BLaER1 treated with 17β-estradiol and CSF1 and Interleukin-3, amounts not matched to agents 10 nM and 100 nM (cell line): ENCODE data around the gene SUCLA2.

Experiments
- H3K27ac ChIP-seq, 11 experiments: shearing (Covaris generic); formaldehyde crosslinking; 2 replicates each; pipeline ENCODE4 v1.8.1; 2022
- H3K27me3 ChIP-seq, 11 experiments: shearing (Covaris generic); formaldehyde crosslinking; 2 replicates each; pipeline ENCODE4 v1.8.1; 2022
- H3K36me3 ChIP-seq, 11 experiments: shearing (Covaris generic); formaldehyde crosslinking; 2 replicates each; pipeline ENCODE4 v1.8.1; 2022
- H3K4me1 ChIP-seq, 10 experiments: shearing (Covaris generic); formaldehyde crosslinking; 2 replicates each; pipeline ENCODE4 v1.8.1; 2022
- H3K4me2 ChIP-seq, 11 experiments: shearing (Covaris generic); formaldehyde crosslinking; 2 replicates each; pipeline ENCODE4 v1.8.1; 2022
- H3K4me3 ChIP-seq, 10 experiments: shearing (Covaris generic); formaldehyde crosslinking; 2 replicates each; pipeline ENCODE4 v1.8.1; 2022
- H3K9ac ChIP-seq, 11 experiments: shearing (Covaris generic); formaldehyde crosslinking; 2 replicates each; pipeline ENCODE4 v1.8.1; 2022
- H3K9me3 ChIP-seq, 11 experiments: shearing (Covaris generic); formaldehyde crosslinking; replicated peaks in 1 of 11; 2 replicates each; pipeline ENCODE4 v1.8.1; 2022
- H4K20me1 ChIP-seq, 11 experiments: shearing (Covaris generic); formaldehyde crosslinking; 2 replicates each; pipeline ENCODE4 v1.8.1; 2022
- Cebpa-rat ChIP-seq, 11 experiments: shearing (Covaris generic); IDR thresholded peaks; 2 replicates each; pipeline ENCODE4 v1.8.1; 2022

Gene SUCLA2

DNA sequence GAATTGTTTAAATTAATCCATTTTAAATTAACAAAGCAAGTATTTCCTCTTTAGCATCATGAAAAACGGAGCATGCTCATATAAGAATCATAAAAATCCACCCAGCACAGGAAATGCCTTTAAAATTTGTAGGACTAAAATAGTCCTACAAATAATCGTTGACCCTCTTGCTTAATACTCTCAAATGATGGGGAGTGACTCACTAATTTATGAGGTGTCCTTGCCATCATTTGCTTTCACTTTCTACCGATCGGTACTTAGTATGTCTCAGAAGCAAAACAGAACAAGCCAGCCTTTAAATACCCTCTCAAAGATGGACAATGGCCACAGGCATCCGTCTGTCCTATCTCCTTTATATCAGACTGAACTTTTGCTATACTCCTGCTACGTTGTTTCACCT is 97.2 kb downstream of the SUCLA2 start:
- peak overlapping the region in 10 of 11 experiments; percentile 0 to 73 (median 50); a peak in 14 of 22 replicates for H3K27ac ChIP-seq
- peak overlapping the region; percentile 36 to 70 (median 56) for H3K4me2 ChIP-seq

GRCh38 chr13:47901441-47901840 is 99.6 kb downstream of the SUCLA2 start:
- H3K9me3 ChIP-seq: peaks cover 7 to 21% (median 15%) of the 10 kb centered on the region in 11 experiments; a peak in 17 of 22 replicates
- no peaks in the 10 kb centered on the region for H4K20me1 ChIP-seq
- no peak overlapping the region for H3K4me3 ChIP-seq
- peaks cover 0 to 8% (median 0%) of the 10 kb centered on the region in 11 experiments; a peak in 1 of 22 replicates for H3K36me3 ChIP-seq
- H3K27me3 ChIP-seq: no peaks in the 10 kb centered on the region
- no peak overlapping the region for H3K27ac ChIP-seq
- TF ChIP-seq Cebpa-rat (IDR thresholded peaks at IDR 0.05): no peak
- H3K4me2 ChIP-seq: no peak overlapping the region
- peaks cover 5 to 15% (median 11%) of the 10 kb centered on the region in 10 experiments; a peak in 17 of 20 replicates for H3K4me1 ChIP-seq
- no peak overlapping the region for H3K9ac ChIP-seq

More for the DNA sequence above, 97.2 kb downstream of the SUCLA2 start:
- Histone ChIP-seq H3K27me3 (no peaks in the 10 kb centered on the region), H4K20me1 (no peaks in the 10 kb centered on the region), H3K9me3 (peaks cover 15 to 32% (median 23%) of the 10 kb centered on the region in 11 experiments; a peak in 19 of 22 replicates), H3K36me3 (peaks cover 0 to 8% (median 0%) of the 10 kb centered on the region in 11 experiments; a peak in 3 of 22 replicates), H3K4me3 (peak overlapping the region in 8 of 10 experiments; percentile 3 to 53 (median 25); a peak in 8 of 20 replicates), H3K4me1 (peaks cover 5 to 15% (median 11%) of the 10 kb centered on the region in 10 experiments; a peak in 17 of 20 replicates), H3K9ac (no peak overlapping the region)
- no peak; a peak in 1 of 22 replicates for TF ChIP-seq Cebpa-rat (IDR thresholded peaks at IDR 0.05)

GRCh38 chr13:47898080-47898479 is 103.0 kb downstream of the SUCLA2 start:
- Histone ChIP-seq H3K4me2 (no peak overlapping the region), H3K9ac (no peak overlapping the region), H3K27me3 (no peaks in the 10 kb centered on the region), H3K4me1 (peaks cover 0 to 9% (median 6%) of the 10 kb centered on the region in 10 experiments; a peak in 12 of 20 replicates), H3K9me3 (peaks cover 0 to 11% (median 3%) of the 10 kb centered on the region in 11 experiments; a peak in 3 of 22 replicates), H4K20me1 (no peaks in the 10 kb centered on the region), H3K36me3 (no peaks in the 10 kb centered on the region; a peak in 1 of 22 replicates), H3K4me3 (no peak overlapping the region), H3K27ac (no peak overlapping the region)
- no peak for TF ChIP-seq Cebpa-rat (IDR thresholded peaks at IDR 0.05)

- Histone ChIP-seq H3K27me3 (no peaks in the 10 kb centered on the region), H3K9me3 (peaks cover 0 to 11% (median 3%) of the 10 kb centered on the region in 11 experiments; a peak in 3 of 22 replicates), H3K4me2 (no peak overlapping the region), H3K9ac (no peak overlapping the region), H3K27ac (no peak overlapping the region), H3K36me3 (no peaks in the 10 kb centered on the region; a peak in 1 of 22 replicates), H3K4me3 (no peak overlapping the region), H3K4me1 (peaks cover 0 to 11% (median 8%) of the 10 kb centered on the region in 10 experiments; a peak in 12 of 20 replicates), H4K20me1 (no peaks in the 10 kb centered on the region)
- no peak for TF ChIP-seq Cebpa-rat (IDR thresholded peaks at IDR 0.05)
These were observed 103.5 kb downstream of the SUCLA2 start for GRCh38 chr13:47897411-47898050.

- TF ChIP-seq Cebpa-rat (IDR thresholded peaks at IDR 0.05): no peak
- Histone ChIP-seq H3K9me3 (peaks cover 0 to 11% (median 3%) of the 10 kb centered on the region in 11 experiments; a peak in 3 of 22 replicates), H4K20me1 (no peaks in the 10 kb centered on the region), H3K4me3 (no peak overlapping the region), H3K36me3 (no peaks in the 10 kb centered on the region; a peak in 1 of 22 replicates), H3K27ac (no peak overlapping the region), H3K4me2 (no peak overlapping the region), H3K27me3 (no peaks in the 10 kb centered on the region), H3K9ac (no peak overlapping the region), H3K4me1 (peaks cover 0 to 11% (median 8%) of the 10 kb centered on the region in 10 experiments; a peak in 12 of 20 replicates)
These were observed 104.5 kb downstream of the SUCLA2 start for GRCh38 chr13:47896546-47896945.

DNA sequence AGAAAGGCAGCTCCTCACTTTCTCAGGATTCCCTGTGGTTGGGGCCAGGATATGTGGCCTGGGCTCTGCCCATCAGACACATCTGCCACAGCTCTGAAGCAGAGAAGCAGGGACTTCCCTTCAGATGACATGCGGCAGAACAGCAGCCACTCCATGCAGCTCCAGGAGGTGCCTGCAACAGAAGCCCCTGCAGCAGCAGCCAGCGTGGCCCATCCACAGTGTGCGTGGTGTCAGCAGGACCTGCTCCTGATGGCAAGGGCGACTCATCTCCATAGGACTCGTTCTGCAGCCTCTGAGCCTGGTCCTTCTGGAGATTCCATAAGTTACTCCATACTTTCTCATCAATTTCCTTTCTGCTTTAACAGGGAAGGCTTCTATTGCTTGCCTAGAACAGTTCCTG is 105.0 kb downstream of the SUCLA2 start:
- Histone ChIP-seq H3K4me2 (no peak overlapping the region), H3K27ac (no peak overlapping the region), H3K4me3 (no peak overlapping the region), H3K9me3 (peaks cover 0 to 11% (median 3%) of the 10 kb centered on the region in 11 experiments; a peak in 3 of 22 replicates), H3K27me3 (no peaks in the 10 kb centered on the region), H3K36me3 (no peaks in the 10 kb centered on the region; a peak in 1 of 22 replicates), H4K20me1 (no peaks in the 10 kb centered on the region), H3K9ac (no peak overlapping the region), H3K4me1 (peaks cover 0 to 11% (median 8%) of the 10 kb centered on the region in 10 experiments; a peak in 12 of 20 replicates)
- TF ChIP-seq Cebpa-rat (IDR thresholded peaks at IDR 0.05): no peak

DNA sequence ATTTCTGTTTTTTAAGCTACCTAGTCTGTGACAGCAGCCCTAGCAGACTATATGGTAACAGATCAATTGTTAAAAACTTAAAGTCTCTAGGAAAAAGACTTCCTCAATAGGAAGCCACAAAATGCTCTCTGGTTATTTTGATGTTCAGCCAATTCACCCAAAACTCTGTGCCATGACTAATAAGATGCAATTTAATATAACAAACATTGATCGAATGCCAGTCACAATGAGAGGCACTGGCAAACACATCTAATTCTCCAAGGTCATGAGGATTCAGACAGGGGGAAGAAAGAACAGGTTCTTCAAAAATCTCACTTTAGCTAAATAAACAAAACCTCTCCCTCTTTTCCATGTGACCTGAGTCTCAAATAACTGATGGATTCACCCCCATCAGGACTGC is 107.5 kb downstream of the SUCLA2 start:
- Histone ChIP-seq H3K4me3 (no peak overlapping the region), H3K27me3 (no peaks in the 10 kb centered on the region), H3K4me2 (peak overlapping the region in 7 of 11 experiments; percentile 1 to 35 (median 18); a peak in 6 of 22 replicates), H4K20me1 (no peaks in the 10 kb centered on the region), H3K9ac (no peak overlapping the region), H3K36me3 (no peaks in the 10 kb centered on the region; a peak in 1 of 22 replicates), H3K27ac (no peak overlapping the region), H3K4me1 (peaks cover 7 to 24% (median 17%) of the 10 kb centered on the region in 10 experiments; a peak in 18 of 20 replicates), H3K9me3 (peaks cover 0 to 4% (median 0%) of the 10 kb centered on the region in 11 experiments; a peak in 1 of 22 replicates)
- no peak for TF ChIP-seq Cebpa-rat (IDR thresholded peaks at IDR 0.05)
